Esophagus muscularis mucosa (tissue), 4 donors: ENCODE measurements around the gene OSBP2. TPM values are rescaled to one million over a fixed set of nuclear protein-coding genes. Genes with fewer than 3 reads are reported as not detected.

ENCODE experiments used
- DNase-seq: peaks from one replicate; pipeline ENCODE4 v3.0.0-alpha.2; 2017; ENCODE audit errors: extremely low spot score
- H3K27ac ChIP-seq, 4 donors: fragments of 200-600 bp; sonication (generic); replicated peaks in 1 of 4; 1 replicate in 3 of 4; 2 replicates in 1 of 4; pipeline ENCODE4 v1.5.1; 2016 to 2019; ENCODE audit warnings: mild to moderate bottlenecking in 1 of 4
- H3K27me3 ChIP-seq, 4 donors: fragments of 200-600 bp; sonication (generic); one replicate each; pipeline versions ENCODE4 v1.5.1 to v1.6.0; 2016 to 2019
- H3K36me3 ChIP-seq, 4 donors: fragments of 200-600 bp; sonication (generic); one replicate each; pipeline ENCODE4 v1.5.1; 2016 to 2019
- H3K4me1 ChIP-seq, 4 donors: fragments of 200-600 bp; sonication (generic); one replicate each; pipeline ENCODE4 v1.5.1; 2016 to 2019
- H3K4me3 ChIP-seq, 4 donors: fragments of 200-600 bp; sonication (generic); 1 replicate in 2 of 4; 2 replicates in 2 of 4; pipeline ENCODE4 v1.5.1; 2016 to 2019; ENCODE audit warnings: mild to moderate bottlenecking in 4 of 4, moderate library complexity in 1 of 4
- H3K9me3 ChIP-seq, 4 donors: fragments of 200-600 bp; sonication (generic); 1 replicate in 3 of 4; 2 replicates in 1 of 4; pipeline ENCODE4 v1.5.1; 2016 to 2019
- EP300 ChIP-seq: sonication (generic); formaldehyde crosslinking; IDR thresholded peaks from one replicate; pipeline ENCODE4 v1.6.1; 2017; ENCODE audit warnings: antibody characterized with exemption
- POLR2A ChIP-seq: fragments of 450-650 bp; IDR thresholded peaks from one replicate; pipeline ENCODE4 v1.6.1; 2017; ENCODE audit warnings: antibody characterized with exemption, moderate library complexity, mild to moderate bottlenecking, low read depth
- POLR2AphosphoS5 ChIP-seq, 2 donors: sonication (generic); formaldehyde crosslinking; IDR thresholded peaks; one replicate each; pipeline ENCODE4 v1.6.1; 2017; ENCODE audit warnings: antibody characterized with exemption in 2 of 2
- WGBS: methylation state at CpG from one replicate; pipeline ENCODE4 v1.1.5; 2018; 5-methylcytosine and 5-hydroxymethylcytosine counted together
- intact Hi-C: fragments of 100-400 bp; cut with DNase I; formaldehyde crosslinking; loops from one replicate; pipeline ENCODE4 v1.15.1; 2023
- total RNA-seq, 4 donors: library from RNA; depleted of rRNA; stranded (reverse); fragments of >200 nt; gene quantifications; one replicate each; pipeline versions ENCODE4 v1.1.0 to v1.2.1, GENCODE V29; 2016
- TF ChIP-seq, protein P1 (sequence below), 3 experiments: fragments of 200-600 bp in 2 of 3; fragments of 450-650 bp in 1 of 3; sonication (generic) in 2 of 3; IDR thresholded peaks; one replicate each; pipeline ENCODE4 v1.5.1; 2017 to 2019; ENCODE audit warnings: antibody characterized with exemption in 3 of 3, mild to moderate bottlenecking in 2 of 3, moderate library complexity in 1 of 3

The OSBP2 gene
- total RNA-seq, 4 donors from 2014 or later = 0.42 to 4.6 (median 2.9) TPM

DNA sequence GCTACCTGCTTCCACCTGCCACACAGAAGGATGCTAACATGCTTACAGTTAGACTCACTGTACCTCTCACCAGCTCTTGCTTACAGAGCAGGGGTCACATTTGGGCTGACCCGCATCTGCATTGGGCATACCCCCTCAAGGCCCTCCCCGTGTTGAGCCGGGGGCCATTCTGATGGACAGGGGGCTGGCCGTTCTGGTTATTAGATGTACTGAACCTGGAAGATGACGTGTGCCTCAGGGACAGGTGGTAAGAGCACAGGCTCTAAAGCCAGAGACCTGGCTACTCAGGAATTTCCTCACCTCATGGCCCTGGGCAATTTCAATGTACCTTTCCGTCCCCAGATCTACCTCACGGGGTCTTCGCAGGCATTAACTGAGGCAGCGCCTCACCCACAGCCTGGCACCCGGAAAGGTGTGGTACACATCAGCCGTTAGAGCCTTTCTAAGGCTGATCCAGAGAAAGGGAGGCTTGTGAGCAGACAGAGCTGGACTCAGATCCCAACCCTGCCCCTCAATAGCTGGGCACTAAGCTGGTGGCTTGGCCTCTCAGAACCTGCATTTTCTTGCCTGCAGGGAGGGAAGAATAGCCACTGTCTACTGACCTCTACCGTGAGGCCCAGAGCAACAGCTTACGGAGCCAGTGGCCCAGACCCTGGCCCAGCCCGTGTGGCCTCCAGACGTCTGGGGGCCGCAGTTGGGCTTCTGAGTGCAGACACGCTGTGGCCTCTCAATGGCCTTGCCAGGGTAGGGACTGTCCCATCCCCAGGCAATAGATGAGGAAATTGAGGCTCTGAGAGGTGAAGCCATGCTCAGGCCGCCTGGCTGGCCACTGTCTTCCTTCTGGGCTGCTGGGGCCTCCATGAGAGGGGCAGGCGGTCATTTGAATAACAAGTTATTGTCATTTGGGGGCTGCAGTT is 173.3 kb downstream of the OSBP2 start:
- no peaks in the 10 kb centered on the region for H3K27me3 ChIP-seq
- intact Hi-C loops = no loop called here

DNA sequence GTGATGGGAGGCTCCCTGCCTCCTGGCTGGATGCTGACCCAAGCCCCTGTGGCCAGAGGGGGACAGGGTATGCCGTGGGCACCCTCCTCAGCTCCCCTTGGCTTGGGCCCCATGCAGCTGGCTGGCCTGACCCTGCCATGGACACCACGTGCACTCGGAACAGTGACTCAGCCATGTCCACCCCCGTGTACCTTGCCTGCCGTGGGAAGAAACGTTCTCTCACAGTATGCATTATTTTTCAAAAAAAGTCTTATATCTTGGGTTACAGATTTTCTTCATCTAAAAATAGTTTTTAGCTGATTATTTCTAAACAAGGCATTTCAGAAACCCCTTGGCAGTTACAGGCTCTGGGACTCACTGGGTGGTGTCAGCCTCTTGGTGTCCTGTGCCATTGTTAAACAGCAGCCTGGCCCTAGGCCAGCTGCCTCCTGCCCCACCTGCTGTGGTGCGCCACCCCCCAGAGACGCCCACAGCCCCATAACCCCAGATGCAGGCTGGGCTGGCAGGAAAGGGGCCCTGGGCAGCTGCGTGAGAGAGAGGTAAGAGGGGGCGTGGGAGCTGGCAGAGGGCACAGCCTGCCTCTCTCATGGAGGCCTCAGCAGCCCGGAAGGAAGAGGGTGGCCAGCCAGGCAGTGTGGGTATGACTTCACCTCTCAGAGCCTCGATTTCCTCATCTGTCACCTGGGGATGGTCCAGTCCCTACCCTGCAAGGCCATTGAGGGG is 174.2 kb downstream of the OSBP2 start:
- WGBS = 71% methylated on average over 8 of the region's 12 CpGs
- H3K4me1 ChIP-seq = no peaks in the 10 kb centered on the region
- DNase-seq = no peak

More for the DNA sequence above, 173.3 kb downstream of the OSBP2 start:
- no peaks in the 10 kb centered on the region for H3K9me3 ChIP-seq
- TF ChIP-seq, protein P1, sequence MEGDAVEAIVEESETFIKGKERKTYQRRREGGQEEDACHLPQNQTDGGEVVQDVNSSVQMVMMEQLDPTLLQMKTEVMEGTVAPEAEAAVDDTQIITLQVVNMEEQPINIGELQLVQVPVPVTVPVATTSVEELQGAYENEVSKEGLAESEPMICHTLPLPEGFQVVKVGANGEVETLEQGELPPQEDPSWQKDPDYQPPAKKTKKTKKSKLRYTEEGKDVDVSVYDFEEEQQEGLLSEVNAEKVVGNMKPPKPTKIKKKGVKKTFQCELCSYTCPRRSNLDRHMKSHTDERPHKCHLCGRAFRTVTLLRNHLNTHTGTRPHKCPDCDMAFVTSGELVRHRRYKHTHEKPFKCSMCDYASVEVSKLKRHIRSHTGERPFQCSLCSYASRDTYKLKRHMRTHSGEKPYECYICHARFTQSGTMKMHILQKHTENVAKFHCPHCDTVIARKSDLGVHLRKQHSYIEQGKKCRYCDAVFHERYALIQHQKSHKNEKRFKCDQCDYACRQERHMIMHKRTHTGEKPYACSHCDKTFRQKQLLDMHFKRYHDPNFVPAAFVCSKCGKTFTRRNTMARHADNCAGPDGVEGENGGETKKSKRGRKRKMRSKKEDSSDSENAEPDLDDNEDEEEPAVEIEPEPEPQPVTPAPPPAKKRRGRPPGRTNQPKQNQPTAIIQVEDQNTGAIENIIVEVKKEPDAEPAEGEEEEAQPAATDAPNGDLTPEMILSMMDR (IDR thresholded peaks at IDR 0.05) = no peak
- TF ChIP-seq POLR2AphosphoS5 (IDR thresholded peaks at IDR 0.05) = no peak
- no peak for TF ChIP-seq POLR2A
- TF ChIP-seq EP300 = no peak
- 93% methylated on average over 17 of the region's 19 CpGs for WGBS
- no peak overlapping the region for H3K4me3 ChIP-seq
- H3K4me1 ChIP-seq = no peaks in the 10 kb centered on the region
- DNase-seq = no peak
- no peak overlapping the region for H3K27ac ChIP-seq
- peaks cover 0 to 5% (median 0%) of the 10 kb centered on the region in 4 donors for H3K36me3 ChIP-seq

DNA sequence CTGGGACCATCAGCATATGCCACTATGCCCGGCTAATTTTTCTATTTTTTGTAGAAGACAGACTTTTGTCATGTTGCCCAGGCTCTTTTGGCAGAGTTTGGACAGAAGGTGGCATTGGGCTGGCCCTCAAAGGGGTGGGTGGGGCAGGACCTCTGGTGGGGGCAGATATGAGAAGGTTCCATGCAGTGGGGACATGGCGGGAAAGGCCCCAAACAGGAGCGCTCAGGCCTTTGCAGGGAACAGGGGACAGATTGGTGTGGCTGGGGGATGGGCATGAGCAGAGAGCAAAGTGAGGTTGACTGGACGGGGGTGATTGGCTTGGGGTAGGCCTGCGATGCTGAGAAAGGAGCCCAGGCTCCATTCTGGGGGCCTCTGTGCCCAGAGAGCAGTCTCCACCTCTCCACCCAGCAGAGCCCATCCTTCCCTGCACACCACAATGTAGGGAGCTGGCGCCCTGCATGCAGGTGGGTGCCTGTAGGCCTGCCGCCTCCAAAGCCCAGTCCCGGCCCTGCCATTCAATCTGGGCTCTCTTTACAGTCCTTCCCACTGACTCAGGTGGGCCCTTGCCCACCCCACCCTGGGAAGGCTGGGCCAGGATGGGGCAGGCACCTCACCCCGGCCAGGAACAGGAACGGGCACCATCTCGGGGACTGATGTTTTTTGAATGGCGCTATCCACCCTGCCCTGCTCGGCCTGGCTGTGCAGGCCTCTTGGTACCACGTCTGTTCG is 175.2 kb downstream of the OSBP2 start:
- Histone ChIP-seq H3K36me3 (peaks cover 0 to 5% (median 0%) of the 10 kb centered on the region in 4 donors), H3K4me3 (no peak overlapping the region), H3K9me3 (no peaks in the 10 kb centered on the region), H3K27me3 (no peaks in the 10 kb centered on the region), H3K4me1 (no peaks in the 10 kb centered on the region), H3K27ac (no peak overlapping the region)
- no peak for DNase-seq
- TF ChIP-seq EP300 (no peak), POLR2A (no peak), POLR2AphosphoS5 (IDR thresholded peaks at IDR 0.05) (no peak)
- TF ChIP-seq, protein P1 (IDR thresholded peaks at IDR 0.05) = no peak
- WGBS = 89% methylated on average over 15 of the region's 15 CpGs
- intact Hi-C loops = no loop called here

More for the DNA sequence above, 174.2 kb downstream of the OSBP2 start:
- no peak overlapping the region for H3K4me3 ChIP-seq
- H3K27me3 ChIP-seq = no peaks in the 10 kb centered on the region
- no peak for TF ChIP-seq POLR2AphosphoS5 (IDR thresholded peaks at IDR 0.05)
- TF ChIP-seq POLR2A = no peak
- TF ChIP-seq, protein P1 (IDR thresholded peaks at IDR 0.05) = no peak
- TF ChIP-seq EP300 = no peak
- intact Hi-C loops = no loop called here
- no peak overlapping the region for H3K27ac ChIP-seq
- peaks cover 0 to 5% (median 0%) of the 10 kb centered on the region in 4 donors for H3K36me3 ChIP-seq
- H3K9me3 ChIP-seq = no peaks in the 10 kb centered on the region

DNA sequence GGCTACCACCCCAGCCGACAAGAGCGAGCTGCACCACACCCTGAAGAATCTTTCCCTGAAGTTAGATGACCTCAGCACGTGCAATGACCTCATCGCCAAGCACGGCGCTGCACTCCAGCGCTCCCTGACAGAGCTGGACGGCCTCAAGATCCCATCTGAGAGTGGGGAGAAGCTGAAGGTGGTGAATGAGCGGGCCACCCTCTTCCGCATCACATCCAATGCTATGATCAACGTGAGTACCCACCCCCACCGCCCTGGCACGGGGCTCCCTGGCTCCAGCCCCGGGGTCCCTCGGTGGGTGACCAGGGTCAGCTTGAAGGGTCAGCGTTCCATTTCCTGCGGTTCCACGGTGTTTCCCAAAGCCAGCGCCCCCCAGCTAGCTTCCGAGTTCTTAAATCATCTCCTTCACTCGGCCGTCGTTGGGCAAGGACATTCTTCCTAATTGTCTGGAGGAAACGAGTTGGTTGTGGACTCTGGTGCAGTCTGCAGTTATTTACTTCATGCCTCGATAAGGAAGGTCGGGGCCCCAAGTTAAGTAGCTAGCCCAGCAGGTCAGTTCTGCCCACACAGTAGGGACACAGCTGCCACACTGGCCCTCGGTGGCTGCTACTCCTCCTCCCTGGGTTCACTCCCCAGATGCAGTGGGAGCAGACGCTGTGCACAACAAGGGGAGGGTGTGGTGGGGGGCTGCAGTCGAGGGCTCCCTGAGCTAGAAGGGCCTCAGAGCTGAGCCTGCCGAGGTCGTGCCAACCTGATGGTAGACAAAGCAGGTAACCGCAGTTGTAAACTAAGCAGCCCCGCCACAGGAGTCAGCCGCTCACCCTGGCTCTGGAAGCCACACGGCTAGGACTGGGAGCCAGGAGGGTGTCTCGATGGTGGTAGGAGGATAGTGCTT is 176.0 kb downstream of the OSBP2 start:
- intact Hi-C loops = no loop called here
- 94% methylated on average over 29 of the region's 36 CpGs for WGBS
- H3K4me3 ChIP-seq = no peak overlapping the region
- H3K27me3 ChIP-seq = no peaks in the 10 kb centered on the region
- no peak for TF ChIP-seq EP300
- TF ChIP-seq, protein P1 (IDR thresholded peaks at IDR 0.05) = no peak
- no peak for TF ChIP-seq POLR2AphosphoS5 (IDR thresholded peaks at IDR 0.05)
- TF ChIP-seq POLR2A = no peak
- no peaks in the 10 kb centered on the region for H3K4me1 ChIP-seq
- H3K9me3 ChIP-seq = no peaks in the 10 kb centered on the region
- no peak for DNase-seq
- H3K36me3 ChIP-seq = peaks cover 0 to 5% (median 0%) of the 10 kb centered on the region in 4 donors
- no peak overlapping the region for H3K27ac ChIP-seq
